A172 (cell line): ENCODE results near the gene SLAIN1. TPM values are rescaled to one million over a fixed set of nuclear protein-coding genes. Genes with fewer than 3 reads are reported as not detected.

Experiments
- DNase-seq: peaks from one replicate; pipeline ENCODE4 v3.0.0-alpha.2; 2015; ENCODE audit warnings: low spot score
- total RNA-seq: library from RNA; depleted of rRNA; stranded (reverse); fragments of >200 nt; shearing (Covaris generic); gene quantifications from 2 replicates; pipeline ENCODE4 v1.2.3, GENCODE V29; 2014

SLAIN1 gene
- total RNA-seq, 1 experiment from 2014 or later: 0.03 TPM

DNA sequence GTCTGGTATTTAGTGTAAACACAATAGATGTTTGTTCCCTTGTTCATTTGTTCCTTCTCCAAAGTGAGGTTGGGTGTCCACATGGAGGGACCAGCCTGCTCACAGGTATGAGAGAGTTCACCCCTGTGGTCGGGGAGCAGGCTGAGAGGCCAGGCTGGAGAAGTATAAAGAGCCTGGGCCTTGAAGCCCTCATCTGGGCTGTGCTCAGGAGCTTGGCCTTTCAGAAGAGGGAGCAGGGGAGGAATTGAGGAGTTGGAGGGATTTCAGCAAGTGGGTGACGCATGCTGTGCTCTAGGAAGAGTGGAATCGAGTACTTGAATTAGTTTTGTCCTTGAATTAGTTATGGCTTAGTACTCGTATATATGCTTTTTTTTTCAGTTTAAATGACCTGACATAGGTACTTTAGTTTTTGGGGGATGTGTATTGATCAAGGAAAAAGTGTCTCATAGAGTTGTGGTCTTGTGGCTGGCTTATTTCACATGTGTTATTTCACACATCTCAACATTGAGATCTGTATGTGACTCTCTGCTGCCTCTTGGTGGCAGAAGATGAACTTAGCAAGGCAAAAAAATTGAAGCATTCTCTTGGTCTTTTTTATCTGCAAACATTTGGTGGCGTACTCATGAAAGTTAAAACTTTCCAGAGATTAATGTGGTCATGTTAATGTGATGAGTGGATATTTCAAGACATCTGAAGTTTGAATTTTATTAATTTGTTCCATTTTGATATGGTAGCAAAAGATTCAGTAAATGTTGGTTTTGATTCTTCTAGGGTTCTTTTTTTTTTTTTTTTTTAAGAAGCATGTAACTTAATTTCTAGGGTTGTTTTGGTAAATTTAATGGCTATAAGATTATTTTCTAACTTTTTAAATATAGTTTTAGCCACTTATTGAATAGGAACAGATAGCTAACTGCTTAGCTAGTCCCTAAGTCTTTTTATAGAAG is 54.3 kb downstream of the SLAIN1 start:
- peak; percentile 20 for DNase-seq

DNA sequence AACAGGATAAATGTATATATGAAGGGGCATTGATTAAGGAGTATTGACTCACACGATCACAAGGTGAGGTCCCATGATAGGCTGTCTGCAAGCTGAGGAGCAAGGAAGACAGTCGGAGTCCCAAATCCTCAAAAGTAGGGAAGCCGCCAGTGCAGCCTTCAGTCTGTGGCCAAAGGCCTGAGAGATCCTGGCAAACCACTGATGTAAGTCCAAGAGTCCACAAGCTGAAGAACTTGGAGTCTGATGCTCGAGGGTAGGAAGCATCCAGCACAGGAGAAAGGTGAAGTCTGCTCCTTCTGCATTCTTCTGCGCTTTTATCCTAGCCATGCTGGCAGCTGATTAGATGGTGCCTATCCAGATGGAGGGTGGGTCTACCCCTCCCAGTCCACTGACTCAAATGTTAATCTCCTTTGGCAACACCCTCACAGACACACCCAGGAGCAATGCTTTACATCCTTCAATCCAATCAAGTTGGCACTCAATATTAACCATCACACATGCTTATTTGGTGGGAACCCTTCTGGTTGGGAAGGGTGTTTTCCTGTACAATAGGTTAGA is 55.1 kb downstream of the SLAIN1 start:
- DNase-seq: no peak

DNA sequence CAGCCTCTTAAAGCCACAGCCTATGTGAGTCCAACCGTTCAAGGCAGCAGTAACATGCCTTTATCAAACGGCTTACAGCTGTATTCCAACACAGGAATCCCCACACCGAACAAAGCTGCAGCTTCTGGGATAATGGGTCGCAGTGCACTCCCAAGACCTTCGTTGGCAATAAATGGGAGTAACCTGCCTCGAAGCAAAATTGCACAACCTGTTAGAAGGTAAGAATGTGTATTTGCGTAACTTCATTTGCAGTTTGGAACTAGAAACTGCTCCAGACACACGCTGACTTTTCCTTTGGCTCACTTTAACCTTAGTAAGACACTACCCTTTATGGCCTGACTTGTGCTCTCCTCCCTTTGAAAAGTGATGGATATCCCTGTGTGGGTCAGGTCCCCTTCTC is 63.4 kb downstream of the SLAIN1 start:
- DNase-seq: no peak

DNA sequence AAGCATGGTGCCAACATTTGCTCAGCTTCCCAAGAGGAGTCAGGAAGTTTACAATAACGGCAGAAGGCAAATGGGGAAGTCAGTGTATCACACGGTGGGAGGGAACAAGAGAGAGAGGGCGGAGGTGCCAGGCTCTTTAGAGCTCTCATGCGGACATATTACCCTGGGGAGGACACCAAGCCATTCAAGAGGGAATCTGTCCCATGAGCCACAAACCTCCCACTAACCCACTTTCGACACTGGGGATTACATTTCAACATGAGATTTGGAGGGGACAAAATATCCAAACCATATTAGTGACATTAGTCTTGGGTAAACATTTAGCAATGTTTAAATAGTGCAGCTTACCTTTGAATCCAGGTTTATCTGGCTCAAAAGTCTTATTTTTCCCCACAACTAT is 69.9 kb downstream of the SLAIN1 start:
- DNase-seq: no peak

DNA sequence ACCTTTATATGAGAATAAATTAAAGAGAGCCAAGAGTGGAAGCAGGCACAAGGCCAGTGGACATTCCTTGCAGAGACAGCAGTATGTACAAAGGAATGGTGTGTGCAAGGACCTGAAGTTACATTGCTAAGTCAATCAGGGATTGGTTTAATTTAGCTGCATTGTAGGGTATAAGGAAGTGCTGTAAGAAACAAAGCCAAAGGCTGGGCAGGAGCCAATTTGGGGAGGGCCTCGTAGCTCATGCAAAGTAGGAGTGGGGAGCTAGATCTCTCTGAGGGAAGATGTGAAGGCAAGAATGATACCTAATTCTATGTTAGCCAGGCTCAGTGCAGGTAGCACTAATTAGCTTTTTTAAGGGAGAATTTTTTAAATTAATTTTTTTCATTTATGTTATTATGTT is 76.7 kb downstream of the SLAIN1 start:
- DNase-seq: no peak

DNA sequence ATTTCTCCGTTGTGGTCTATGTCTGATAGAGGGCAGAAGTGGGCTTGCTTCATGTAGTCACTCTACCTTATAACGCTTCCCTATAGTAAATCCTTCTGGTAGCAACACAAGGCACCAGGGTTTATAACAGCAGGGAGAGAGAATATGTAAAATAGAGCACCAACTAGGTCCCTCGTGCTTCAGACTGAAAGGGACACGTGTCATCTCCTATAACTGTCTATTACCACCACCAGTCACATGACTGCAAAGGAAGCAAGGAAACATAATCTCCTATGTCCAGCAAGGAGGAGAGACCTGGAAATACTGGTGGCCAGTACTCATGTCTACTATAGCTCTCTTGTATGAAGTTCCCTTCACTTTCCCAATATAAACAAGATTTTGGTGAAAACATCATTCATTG is 79.2 kb downstream of the SLAIN1 start:
- no peak for DNase-seq

DNA sequence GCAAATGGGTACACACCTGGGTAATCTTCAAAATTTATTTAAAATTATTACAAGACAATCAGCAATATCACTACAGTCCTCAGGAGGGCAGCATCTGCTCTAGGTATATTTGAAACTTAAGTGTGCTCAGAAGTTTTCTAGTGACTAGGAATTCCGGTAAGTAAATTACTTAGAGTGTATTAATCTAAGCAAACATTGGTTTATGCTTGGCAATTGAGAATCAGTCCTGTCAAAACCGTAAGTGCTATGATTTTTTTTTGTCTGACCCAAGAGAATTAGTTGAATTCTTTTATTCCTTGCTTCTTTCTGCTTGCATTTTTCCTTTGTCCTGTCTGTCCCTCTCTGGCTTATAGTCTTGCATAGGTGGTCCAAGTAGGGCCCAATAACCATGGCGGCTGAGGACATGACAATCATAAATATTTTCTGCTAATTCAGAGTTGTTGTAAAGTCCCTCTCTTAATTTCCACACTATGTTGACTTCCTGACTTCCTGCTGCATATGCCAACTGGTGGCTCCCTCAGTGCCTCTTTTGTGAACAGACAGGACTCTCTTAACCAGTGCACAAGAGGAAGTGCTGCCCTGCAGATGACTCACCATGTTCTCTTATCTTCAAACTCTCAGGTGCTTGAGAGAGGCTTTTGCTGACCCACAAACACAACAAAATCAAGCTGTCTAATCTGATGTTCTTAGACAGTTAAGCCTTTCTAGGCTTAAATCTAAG is 82.2 kb downstream of the SLAIN1 start:
- DNase-seq: peak; percentile 59

DNA sequence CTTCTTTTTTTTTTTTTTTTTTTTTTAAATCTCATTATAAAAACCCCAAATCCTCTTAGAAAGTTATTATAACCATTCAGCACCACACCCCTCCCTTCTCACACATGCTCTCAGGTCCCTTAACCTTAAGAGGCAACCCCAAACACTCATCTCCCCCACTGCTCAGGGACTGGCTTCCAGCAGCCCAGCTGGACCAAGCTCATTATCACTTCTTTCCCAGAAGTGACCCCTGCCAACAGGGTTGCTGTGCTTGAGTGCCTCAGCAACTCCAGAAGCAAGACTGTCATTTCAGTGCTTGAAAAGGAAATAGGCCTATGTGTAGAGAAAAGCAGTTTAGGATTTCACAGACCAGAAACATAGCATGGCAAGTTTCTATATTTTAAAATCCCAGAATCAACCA is 84.3 kb downstream of the SLAIN1 start:
- no peak for DNase-seq

DNA sequence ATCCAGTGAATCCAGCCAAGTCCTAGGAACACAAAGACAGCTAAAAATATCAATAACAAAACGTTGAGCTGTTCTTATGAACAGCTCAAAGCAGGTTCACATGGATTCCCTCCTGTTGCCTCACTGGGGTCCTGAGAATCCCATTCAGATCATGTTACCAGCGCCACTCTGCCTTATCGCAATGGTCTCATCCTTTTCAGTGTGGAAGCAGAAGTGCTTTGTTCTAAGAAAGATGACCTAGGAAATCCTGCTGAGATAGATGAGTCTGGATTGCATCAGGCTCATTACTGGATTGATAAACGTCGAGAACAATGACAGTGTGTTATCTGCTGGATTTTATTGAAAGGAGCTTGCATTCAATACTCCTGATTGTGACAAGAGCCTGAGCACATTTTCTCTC is 87.0 kb downstream of the SLAIN1 start:
- DNase-seq: no peak

DNA sequence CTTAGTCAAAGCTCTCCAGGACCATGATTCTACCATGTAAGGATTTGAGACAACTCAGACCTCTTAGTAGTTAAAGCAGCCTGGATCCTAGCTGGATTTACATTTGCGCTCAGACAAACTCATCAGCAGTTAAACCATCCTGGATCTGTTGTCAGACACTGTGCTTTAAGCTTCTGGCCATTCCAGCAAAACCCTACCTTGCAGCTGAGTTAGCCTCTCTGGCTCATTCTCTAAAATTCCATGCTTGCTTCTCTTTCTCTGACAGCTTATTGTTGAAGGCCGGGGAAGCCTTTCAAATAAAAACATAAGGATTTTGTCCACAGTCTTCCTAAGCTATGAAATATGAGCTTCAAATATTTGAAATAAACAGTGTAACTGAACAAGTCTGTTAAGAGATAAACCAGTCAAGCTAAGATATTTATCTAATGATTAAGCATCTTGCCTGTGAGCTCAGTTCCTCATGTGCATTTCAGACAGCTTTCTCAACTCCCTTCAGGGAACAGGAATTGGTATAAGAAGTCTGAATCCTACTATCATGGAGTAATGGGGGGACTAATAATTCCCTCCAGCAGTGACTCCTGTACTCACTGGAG is 89.3 kb downstream of the SLAIN1 start:
- no peak for DNase-seq

DNA sequence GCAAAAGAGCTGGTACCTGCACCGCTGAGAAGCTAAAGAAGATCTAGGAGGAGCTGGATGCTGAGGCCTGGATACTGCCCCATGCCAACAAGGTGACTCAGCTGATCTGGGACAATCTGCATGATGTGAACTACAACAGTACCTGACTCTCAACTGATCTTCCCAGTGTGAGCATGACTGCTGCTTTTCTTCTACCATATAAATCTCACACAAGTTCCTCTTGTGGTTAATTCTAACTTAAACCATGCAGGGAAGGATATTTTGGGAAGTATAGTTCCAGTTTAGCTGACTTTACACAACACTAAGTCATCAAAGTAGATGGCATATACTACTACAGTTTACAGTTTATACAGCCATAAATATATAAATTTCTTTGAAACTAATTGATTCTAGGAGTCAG is 91.9 kb downstream of the SLAIN1 start:
- DNase-seq: no peak

DNA sequence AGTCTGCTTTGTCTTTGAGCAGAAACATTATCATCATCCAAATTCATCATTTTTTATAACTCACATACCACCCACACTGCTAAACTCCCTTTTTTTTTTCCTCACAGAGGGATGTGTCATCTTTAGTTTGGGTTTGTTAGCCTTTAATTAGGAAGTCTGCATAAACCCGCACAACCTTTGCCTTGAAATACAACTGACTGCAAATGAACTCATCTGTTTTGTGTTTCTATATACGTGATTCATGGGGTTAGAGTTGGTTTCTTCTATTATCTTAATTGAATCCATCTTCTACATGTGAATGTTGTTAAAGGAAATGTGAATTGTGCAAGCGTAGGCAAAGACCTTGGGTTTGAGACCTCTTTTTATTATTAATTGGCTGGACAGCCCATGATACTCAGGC is 102.7 kb downstream of the SLAIN1 start:
- no peak for DNase-seq

DNA sequence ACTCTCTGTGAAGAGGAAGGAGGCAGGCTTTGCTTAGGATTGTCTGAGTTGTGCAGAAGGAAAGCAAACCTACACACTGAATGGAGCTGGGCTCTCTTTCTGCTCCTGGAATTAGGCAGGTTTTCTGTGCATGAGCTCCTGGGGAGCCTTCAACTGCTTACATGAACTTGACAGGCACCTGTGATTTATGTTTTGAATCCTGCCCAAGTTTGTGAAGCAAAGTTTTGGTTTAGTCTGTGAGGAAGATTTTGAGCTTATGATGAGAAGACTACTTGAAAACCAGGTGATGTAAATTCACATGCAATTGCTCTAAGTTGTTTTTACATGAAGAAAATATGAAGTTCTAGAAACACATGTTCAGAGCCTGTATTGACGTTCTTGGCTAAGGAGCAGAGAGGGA is 109.0 kb downstream of the SLAIN1 start:
- no peak for DNase-seq

DNA sequence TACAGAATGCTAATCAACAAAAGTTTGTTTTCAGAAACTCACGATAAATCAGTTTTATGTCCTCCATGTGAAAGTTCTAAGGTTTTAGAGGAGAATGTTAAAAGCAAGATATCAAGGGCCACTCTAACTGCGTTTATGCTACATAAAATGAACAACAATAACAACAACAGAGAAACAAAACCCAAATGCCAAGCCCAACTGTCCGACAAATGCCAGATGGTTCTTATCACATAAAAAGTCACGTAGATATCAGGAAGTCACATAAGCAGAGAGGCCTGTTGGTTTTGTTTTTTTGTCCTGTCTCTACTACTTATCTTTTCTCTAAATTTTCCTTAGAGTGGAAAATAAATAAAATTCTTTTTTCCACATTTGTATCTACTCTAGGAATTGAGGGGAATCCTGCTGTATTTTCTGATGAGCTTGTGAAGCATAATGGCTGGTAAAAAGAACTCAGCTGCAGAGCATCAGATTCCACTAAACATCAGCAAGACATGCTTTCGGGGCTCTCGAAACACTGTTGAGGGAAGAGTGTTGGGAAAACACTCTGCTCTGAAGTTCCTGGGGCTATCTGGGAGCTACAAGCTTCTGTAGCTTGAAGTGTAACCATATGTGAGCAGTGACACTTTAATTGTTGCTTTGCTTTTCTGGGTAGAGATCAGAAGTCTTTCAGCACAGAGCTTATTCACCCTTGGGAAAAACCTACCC is 110.1 kb downstream of the SLAIN1 start:
- no peak for DNase-seq

DNA sequence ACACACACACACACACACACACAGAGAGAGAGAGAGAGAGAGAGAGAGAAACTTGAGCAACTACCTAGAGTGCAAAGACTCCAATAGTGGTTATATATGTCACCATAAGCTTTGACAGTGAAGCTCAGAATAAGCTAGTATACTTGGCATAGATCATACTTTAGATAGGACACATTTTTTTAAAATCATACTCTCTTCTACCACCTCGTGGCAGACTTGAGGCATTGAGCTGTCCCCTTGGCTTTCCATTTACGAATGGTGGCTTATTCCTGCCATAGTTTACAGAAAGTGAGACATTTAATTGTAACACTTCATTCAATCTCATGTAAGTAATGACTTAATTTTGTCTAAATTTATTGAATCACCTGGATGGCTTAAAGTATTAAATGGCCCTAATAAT is 112.9 kb downstream of the SLAIN1 start:
- DNase-seq: peak; percentile 33

DNA sequence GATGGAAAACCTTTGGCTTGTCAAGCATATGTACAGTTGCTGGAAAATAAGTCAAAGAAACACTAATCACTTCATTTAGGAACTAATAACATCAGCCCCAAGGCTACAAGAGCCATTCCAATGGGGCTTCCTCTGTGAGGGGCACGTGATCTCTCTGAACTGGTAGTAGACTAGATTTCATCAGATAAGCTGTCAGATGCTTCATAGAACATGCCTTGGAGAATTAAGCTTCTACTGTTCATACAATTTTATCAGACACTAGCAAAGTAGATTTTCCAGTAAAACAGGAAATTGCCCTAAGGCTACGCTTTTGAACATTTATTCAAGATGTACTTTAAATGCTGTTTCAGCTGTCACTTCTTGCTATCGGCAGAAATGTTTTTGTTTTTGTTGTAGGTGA is 113.4 kb downstream of the SLAIN1 start:
- no peak for DNase-seq

DNA sequence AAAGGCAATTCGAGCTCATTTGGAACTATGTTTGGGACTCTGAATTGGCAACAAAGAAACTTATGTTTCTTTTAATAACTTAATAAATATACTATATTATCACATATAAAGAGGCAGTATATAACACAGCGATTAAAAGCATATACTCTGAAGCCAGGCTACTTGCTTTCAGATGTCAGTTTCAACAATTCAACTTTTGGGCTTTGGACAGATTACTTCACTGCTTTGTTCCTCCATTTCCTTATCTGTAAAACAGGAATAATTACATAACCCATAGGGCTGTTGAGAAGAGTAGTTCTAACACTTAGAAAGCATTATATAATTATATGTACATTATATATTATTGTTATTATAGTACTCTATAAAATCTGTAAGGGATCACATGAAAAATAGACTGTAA is 113.9 kb downstream of the SLAIN1 start:
- no peak for DNase-seq

DNA sequence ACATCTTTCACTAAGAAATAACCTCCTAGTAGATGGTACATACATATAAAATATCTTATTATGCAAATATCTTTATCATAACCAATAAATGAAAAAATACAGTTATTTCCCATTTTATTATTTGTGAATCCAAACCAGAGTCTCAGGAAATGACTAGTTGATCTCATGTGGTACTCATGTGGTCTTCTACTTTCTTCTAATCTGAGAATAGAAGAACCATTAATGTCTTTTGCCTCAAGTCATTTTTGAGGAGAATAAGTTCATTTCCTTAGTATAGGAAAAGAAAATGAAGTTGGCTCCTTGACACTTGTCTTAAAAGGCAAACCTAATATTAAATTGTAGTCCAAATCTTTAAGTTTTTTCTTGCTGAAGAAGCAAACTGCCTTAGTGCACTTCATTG is 114.5 kb downstream of the SLAIN1 start:
- no peak for DNase-seq
